ENCODE data around the gene SUPT7L.
A peak's percentile ranks its signal among the peaks of the same experiment; 100 is the strongest.
"Not testable (repeated sequence)": the region's sequence is repeated elsewhere in the genome, so short reads cannot be mapped to it uniquely, and the experiment has no call there.

SUPT7L gene

GRCh38 chr2:27663285-27664153, at the start of gene SUPT7L, which contains the start of gene SLC4A1AP:
SUPT7L (minus strand) TSS chr2:27663614; CDS start chr2:27662192, 1,422 bp downstream.
SLC4A1AP (plus strand) TSS chr2:27663889; CDS start chr2:27663915, 26 bp downstream.
- FAIRE-seq: peak; percentile 58

- FAIRE-seq: no peak
Observed at GRCh38 chr2:27713201-27713600, 49.8 kb upstream of the SUPT7L start.

- FAIRE-seq: no peak
Observed at GRCh38 chr2:27712522-27712921, 49.1 kb upstream of the SUPT7L start.

- FAIRE-seq: no peak
Observed at GRCh38 chr2:27711804-27712203, 48.4 kb upstream of the SUPT7L start.

GRCh38 chr2:27710640-27711430, 47.4 kb upstream of the SUPT7L start:
- no peak for FAIRE-seq

- no peak for FAIRE-seq
Observed at GRCh38 chr2:27709960-27710575, 46.7 kb upstream of the SUPT7L start.

GRCh38 chr2:27709326-27709725, 45.9 kb upstream of the SUPT7L start:
- no peak for FAIRE-seq

GRCh38 chr2:27708666-27709065, 45.3 kb upstream of the SUPT7L start:
- no peak for FAIRE-seq

- no peak for FAIRE-seq
Observed at GRCh38 chr2:27708257-27708654, 44.8 kb upstream of the SUPT7L start.

GRCh38 chr2:27707462-27708256, 44.2 kb upstream of the SUPT7L start:
- no peak for FAIRE-seq

- no peak for FAIRE-seq
Observed at GRCh38 chr2:27705851-27706622, 42.6 kb upstream of the SUPT7L start.

GRCh38 chr2:27704342-27704876, 41.0 kb upstream of the SUPT7L start:
- FAIRE-seq: no peak

- FAIRE-seq: peak; percentile 85
Observed at GRCh38 chr2:27703638-27704341, 40.4 kb upstream of the SUPT7L start.

GRCh38 chr2:27702302-27702701, 38.9 kb upstream of the SUPT7L start:
- FAIRE-seq: no peak

- FAIRE-seq: no peak
Observed at GRCh38 chr2:27701676-27702075, 38.3 kb upstream of the SUPT7L start.

- no peak for FAIRE-seq
Observed at GRCh38 chr2:27697660-27698059, 34.2 kb upstream of the SUPT7L start.

GRCh38 chr2:27690052-27690451, 26.6 kb upstream of the SUPT7L start:
- FAIRE-seq: no peak

GRCh38 chr2:27689424-27689823, 26.0 kb upstream of the SUPT7L start:
- FAIRE-seq: no peak

- FAIRE-seq: no peak
Observed at GRCh38 chr2:27687232-27687631, 23.8 kb upstream of the SUPT7L start.

GRCh38 chr2:27685577-27685976, 22.2 kb upstream of the SUPT7L start:
- FAIRE-seq: no peak

- FAIRE-seq: not testable (repeated sequence)
Observed at GRCh38 chr2:27685006-27685405, 21.6 kb upstream of the SUPT7L start.
